Heart left ventricle (tissue), 16 donors: Measurements from ENCODE around the gene HTR3B. TPM values are rescaled to one million over a fixed set of nuclear protein-coding genes. Genes with fewer than 3 reads are reported as not detected.
"Not testable (repeated sequence)": the region's sequence is repeated elsewhere in the genome, so short reads cannot be mapped to it uniquely, and the experiment has no call there.

Source experiments
- ATAC-seq, 4 donors: fragments of 200-7000 bp; cut with Tn5 transposase; one replicate each; pipeline ENCODE4 v1.9.1; 2020 to 2022; ENCODE audit warnings: moderate library complexity in 4 of 4, mild to moderate bottlenecking in 3 of 4, moderate number of reproducible peaks in 1 of 4
- DNase-seq, 5 donors: peaks; one replicate each; pipeline ENCODE4 v3.0.0-alpha.2; 2020
- H3K27ac ChIP-seq, 12 donors: fragments of 200-600 bp; sonication (generic) in 4 of 12; one replicate each; pipeline versions ENCODE4 v1.5.0 to v1.8.0; 2016 to 2022; ENCODE audit warnings: mild to moderate bottlenecking in 2 of 12
- H3K27me3 ChIP-seq, 9 donors: fragments of 200-600 bp; sonication (generic) in 2 of 9; one replicate each; pipeline versions ENCODE4 v1.5.1 to v1.8.0; 2016 to 2022; ENCODE audit warnings: mild to moderate bottlenecking in 3 of 9
- H3K36me3 ChIP-seq, 9 donors: fragments of 200-600 bp; sonication (generic) in 2 of 9; one replicate each; pipeline versions ENCODE4 v1.5.0 to v1.8.0; 2018 to 2022; ENCODE audit warnings: mild to moderate bottlenecking in 2 of 9
- H3K4me1 ChIP-seq, 12 donors: fragments of 200-600 bp; sonication (generic) in 4 of 12; one replicate each; pipeline versions ENCODE4 v1.5.0 to v1.8.0; 2016 to 2022; ENCODE audit warnings: mild to moderate bottlenecking in 3 of 12
- H3K4me3 ChIP-seq, 12 donors: fragments of 200-600 bp; sonication (generic) in 4 of 12; one replicate each; pipeline versions ENCODE4 v1.5.0 to v1.8.0; 2017 to 2022; ENCODE audit warnings: mild to moderate bottlenecking in 9 of 12, moderate library complexity in 4 of 12
- H3K9me3 ChIP-seq, 12 donors: fragments of 200-600 bp; sonication (generic) in 4 of 12; one replicate each; pipeline versions ENCODE4 v1.5.0 to v1.8.0; 2016 to 2022; ENCODE audit warnings: mild to moderate bottlenecking in 1 of 12
- POLR2A ChIP-seq, 2 donors: fragments of 450-650 bp; IDR thresholded peaks; one replicate each; pipeline ENCODE4 v1.6.1; 2017; ENCODE audit warnings: antibody characterized with exemption in 2 of 2, mild to moderate bottlenecking in 2 of 2, moderate library complexity in 2 of 2
- WGBS, 4 donors: extraction: QIAGEN DNeasy Blood & Tissue Kit in 2 of 4; methylation state at CpG; one replicate each; pipeline versions ENCODE4 v1.1.5 to v1.1.7; 2013 to 2018; 5-methylcytosine and 5-hydroxymethylcytosine counted together
- intact Hi-C, 10 donors: fragments of 100-400 bp; cut with DNase I; formaldehyde crosslinking; loops; one replicate each; pipeline versions ENCODE4 v1.11.1 to v1.14.2; 2022
- polyA plus RNA-seq, 2 donors: library from polyadenylated mRNA; stranded (reverse); fragments of 200-250 nt; gene quantifications; one replicate each; pipeline ENCODE4 v1.2.3, GENCODE V29; 2013
- total RNA-seq, 9 donors: library from RNA; depleted of rRNA in 2 of 9; stranded (reverse); fragments of >200 nt in 2 of 9; fragmentation: NEBNext Ultra II Directional in 3 of 9; extraction: Animal tissue kit (Norgen Biotek cat#: 25700) in 3 of 9; gene quantifications; one replicate each; pipeline versions ENCODE4 v1.1.0 to v1.2.4, GENCODE V29; 2016 to 2023
- TF ChIP-seq, protein P1 (sequence below), 12 donors: fragments of 200-600 bp; sonication (generic) in 4 of 12; IDR thresholded peaks; one replicate each; pipeline versions ENCODE4 v1.5.0 to v1.8.0; 2018 to 2022; ENCODE audit warnings: antibody characterized with exemption in 12 of 12, mild to moderate bottlenecking in 5 of 12
- donor health status: ischemic (EF 13 %, LVEDD 7.1; RV severe dilation, severe dysfunction).
- donor health status: healthy with polysubstance abuse.
- donor health status: DM: no; HTN: yes; CAD: no.
- donor health status: DM: no; HTN: no; CAD: no.
- donor health status: ischemic (EF 25% LVEDD 6.9; RV normal size, moderate dysfunction).
- donor health status: ischemic (EF 25% LVEDD 5.7; RV mildly dilated, moderate dysfunction).
- donor health status: healthy.
- donor health status: DM: yes; HTN: yes; CAD: no.
- donor health status: ischemic (EF 35%, LVEDD 5.7; RV mildly dilated, moderate dysfunction).
- donor health status: nonischemic (EF 11% LVEDD 7.7; RV severe dilation, severe dysfunction).
- donor health status: DM: yes; HTN: yes; CAD: no.
- donor health status: PGD.
- donor health status: ischemic (EF 29% LVEDD 5.4; RV normal size, mild dysfunction).
- donor health status: nonischemic (EF 23%, LVEDD 6.1; RV moderate dilation, normal function).

The HTR3B gene
- total and polyA plus RNA-seq, 11 donors = not detected

DNA sequence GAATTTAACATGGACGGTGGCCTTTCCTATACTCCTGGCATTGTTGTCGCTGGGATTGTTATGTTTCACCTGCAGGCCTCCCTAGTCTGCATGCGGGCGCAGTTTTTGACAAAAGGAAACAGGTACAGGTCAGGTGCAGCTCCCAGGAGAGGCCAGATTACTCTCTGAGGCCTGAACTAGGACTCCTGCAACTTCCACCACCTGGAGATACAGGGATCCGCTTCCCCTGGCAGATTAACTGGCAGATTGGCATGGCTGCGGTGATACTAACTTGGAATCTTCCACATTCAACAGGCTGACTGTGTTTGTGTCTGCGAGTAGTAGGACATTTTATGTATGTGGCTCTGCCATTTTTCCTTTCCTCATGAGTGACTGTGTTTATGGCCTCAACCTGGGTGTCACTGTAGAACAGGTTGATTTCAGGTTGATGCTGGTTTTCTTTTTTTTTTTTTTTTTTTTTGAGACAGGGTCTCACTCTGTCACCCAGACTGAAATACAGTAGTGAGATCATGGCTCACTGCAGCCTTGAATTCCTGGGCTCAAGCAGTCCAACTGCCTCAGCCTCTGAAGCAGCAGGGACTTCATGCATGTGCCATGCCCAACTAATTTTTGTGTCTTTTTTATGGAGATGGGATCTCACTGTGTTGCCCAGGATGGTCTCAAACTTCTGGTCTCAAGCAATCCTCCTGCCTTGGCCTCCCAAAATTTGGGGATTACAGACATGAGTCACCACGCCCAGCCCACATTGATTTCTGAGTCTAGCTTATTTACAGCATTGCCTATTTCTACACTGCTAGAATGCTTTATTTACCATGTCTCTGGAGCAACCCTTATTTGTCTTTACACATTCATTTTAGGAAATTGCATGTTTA, 27.6 kb upstream of the HTR3B start:
- WGBS, 4 donors = 94 to 99% (median 98%) methylated on average over 8 of the region's 8 CpGs
- Histone ChIP-seq H3K9me3 (no peaks in the 10 kb centered on the region), H3K36me3 (no peaks in the 10 kb centered on the region), H3K27ac (no peak overlapping the region), H3K4me1 (peaks cover 0 to 32% (median 9%) of the 10 kb centered on the region in 12 donors), H3K27me3 (no peaks in the 10 kb centered on the region), H3K4me3 (no peak overlapping the region)
- no peak for ATAC-seq
- DNase-seq = no peak
- TF ChIP-seq, protein P1, sequence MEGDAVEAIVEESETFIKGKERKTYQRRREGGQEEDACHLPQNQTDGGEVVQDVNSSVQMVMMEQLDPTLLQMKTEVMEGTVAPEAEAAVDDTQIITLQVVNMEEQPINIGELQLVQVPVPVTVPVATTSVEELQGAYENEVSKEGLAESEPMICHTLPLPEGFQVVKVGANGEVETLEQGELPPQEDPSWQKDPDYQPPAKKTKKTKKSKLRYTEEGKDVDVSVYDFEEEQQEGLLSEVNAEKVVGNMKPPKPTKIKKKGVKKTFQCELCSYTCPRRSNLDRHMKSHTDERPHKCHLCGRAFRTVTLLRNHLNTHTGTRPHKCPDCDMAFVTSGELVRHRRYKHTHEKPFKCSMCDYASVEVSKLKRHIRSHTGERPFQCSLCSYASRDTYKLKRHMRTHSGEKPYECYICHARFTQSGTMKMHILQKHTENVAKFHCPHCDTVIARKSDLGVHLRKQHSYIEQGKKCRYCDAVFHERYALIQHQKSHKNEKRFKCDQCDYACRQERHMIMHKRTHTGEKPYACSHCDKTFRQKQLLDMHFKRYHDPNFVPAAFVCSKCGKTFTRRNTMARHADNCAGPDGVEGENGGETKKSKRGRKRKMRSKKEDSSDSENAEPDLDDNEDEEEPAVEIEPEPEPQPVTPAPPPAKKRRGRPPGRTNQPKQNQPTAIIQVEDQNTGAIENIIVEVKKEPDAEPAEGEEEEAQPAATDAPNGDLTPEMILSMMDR (IDR thresholded peaks at IDR 0.05) = no peak
- no peak for TF ChIP-seq POLR2A (IDR thresholded peaks at IDR 0.05)
- intact Hi-C loops = loop anchor here in 1 of 10 donors (10.0 kb wide), 1 partner anchor 298 kb away; no protein-coding TSS in a partner anchor

DNA sequence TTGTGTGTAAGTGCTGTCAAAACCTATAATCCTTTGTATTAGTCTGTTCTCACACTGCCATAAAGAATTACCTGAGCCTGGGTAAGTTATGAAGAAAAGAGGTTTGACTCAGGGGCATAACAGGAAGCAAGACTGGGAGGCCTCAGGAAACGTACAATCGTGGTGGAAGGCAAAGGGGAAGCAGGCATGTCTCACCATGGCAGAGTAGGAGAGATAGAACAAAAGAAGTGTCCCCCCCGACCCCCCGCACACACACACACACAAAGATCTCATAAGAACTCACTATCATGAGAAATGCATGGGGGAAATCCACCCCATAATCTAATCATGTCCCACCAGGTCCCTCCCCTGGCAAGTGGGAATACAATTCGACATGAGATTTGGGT, 26.9 kb upstream of the HTR3B start:
- no peaks in the 10 kb centered on the region for H3K9me3 ChIP-seq
- intact Hi-C loops = loop anchor here in 1 of 10 donors (10.0 kb wide), 1 partner anchor 297 kb away; no protein-coding TSS in a partner anchor
- no peaks in the 10 kb centered on the region for H3K27me3 ChIP-seq
- H3K4me1 ChIP-seq = peaks cover 0 to 27% (median 7%) of the 10 kb centered on the region in 12 donors
- TF ChIP-seq, protein P1 (IDR thresholded peaks at IDR 0.05) = no peak
- TF ChIP-seq POLR2A (IDR thresholded peaks at IDR 0.05) = no peak
- H3K36me3 ChIP-seq = no peaks in the 10 kb centered on the region
- H3K4me3 ChIP-seq = no peak overlapping the region
- 67 to 73% (median 70%) methylated on average over 5 of the region's 5 CpGs for WGBS, 4 donors
- ATAC-seq (no peak), DNase-seq (no peak)
- H3K27ac ChIP-seq = no peak overlapping the region

DNA sequence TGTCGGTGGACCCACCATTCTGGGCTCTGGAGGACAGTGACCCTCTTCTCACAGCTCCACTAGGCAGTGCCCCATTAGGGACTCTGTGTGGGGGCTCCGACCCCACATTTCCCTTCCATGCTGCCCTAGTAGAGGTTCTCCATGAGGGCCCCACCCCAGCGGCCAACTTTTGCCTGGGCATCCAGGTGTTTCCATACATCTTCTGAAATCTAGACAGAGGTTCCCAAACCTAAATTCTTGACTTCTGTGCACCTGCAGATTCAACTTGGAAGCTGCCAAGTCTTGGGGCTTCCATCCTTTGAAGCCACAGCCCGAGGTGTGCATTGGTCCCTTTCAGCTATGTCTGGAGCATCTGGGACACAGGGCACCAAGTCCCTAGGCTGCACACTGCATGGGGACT, 25.1 kb upstream of the HTR3B start:
- H3K4me1 ChIP-seq = peaks cover 0 to 13% (median under 1%) of the 10 kb centered on the region in 12 donors
- DNase-seq, H3K27me3 ChIP-seq, H3K9me3 ChIP-seq, H3K36me3 ChIP-seq, H3K4me3 ChIP-seq, ATAC-seq, H3K27ac ChIP-seq: not testable (repeated sequence)
- WGBS, 4 donors = 86 to 97% (median 91%) methylated on average over 2 to 4 of the region's 4 CpGs
- intact Hi-C loops = loop anchor here in 1 of 10 donors (10.0 kb wide), 1 partner anchor 295 kb away; no protein-coding TSS in a partner anchor

DNA sequence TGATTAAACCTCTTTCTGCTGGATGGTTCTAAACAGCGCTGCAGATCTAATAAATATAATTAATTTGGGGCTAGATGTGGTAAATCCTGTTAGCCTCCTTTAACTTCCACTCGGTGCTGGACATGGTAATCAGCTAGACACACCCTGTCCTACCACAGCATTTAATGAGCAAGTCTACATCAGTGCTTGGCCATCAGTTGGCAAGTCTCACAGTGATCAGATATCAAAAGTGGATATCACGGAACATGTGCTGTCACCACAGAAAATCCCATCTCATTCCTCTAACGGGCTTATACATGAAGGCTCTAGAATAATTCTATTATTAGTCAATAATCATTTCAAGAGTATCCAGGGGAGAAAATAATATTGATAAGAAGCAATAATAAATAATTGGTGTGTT, 23.6 kb upstream of the HTR3B start:
- no peak overlapping the region for H3K4me3 ChIP-seq
- intact Hi-C loops = no loop called here
- ATAC-seq = no peak

More for the DNA sequence above, 23.6 kb upstream of the HTR3B start:
- TF ChIP-seq POLR2A (IDR thresholded peaks at IDR 0.05) = no peak
- TF ChIP-seq, protein P1 (IDR thresholded peaks at IDR 0.05) = no peak
- Histone ChIP-seq H3K27ac (no peak overlapping the region), H3K9me3 (no peaks in the 10 kb centered on the region), H3K27me3 (no peaks in the 10 kb centered on the region), H3K36me3 (no peaks in the 10 kb centered on the region), H3K4me1 (peaks cover 0 to 8% (median 0%) of the 10 kb centered on the region in 12 donors)
- DNase-seq = no peak
- 70 to 78% (median 73%) methylated on average over 4 of the region's 4 CpGs for WGBS, 4 donors
